ENCODE results near the gene ITPR2. TPM values are rescaled to one million over a fixed set of nuclear protein-coding genes. Genes with fewer than 3 reads are reported as not detected.

ITPR2 gene
- total RNA-seq, 1 donor = 19.2 TPM

- H3K27ac ChIP-seq (ENCODE audit: low read depth, low read length) = no peak overlapping the region
- no peaks in the 10 kb centered on the region for H3K27me3 ChIP-seq (ENCODE audit: insufficient read depth, low read length)
- DNase-seq (ENCODE audit: insufficient read length, low spot score, missing footprints) = no peak
- TF ChIP-seq CTCF (IDR thresholded peaks at IDR 0.05; ENCODE audit: extremely low read depth, low read depth, low read length) = no peak
- H4K20me1 ChIP-seq (ENCODE audit: insufficient read depth, low read length) = no peaks in the 10 kb centered on the region
- H3K4me3 ChIP-seq (ENCODE audit: insufficient read depth, low read length) = no peak overlapping the region
- H3K79me2 ChIP-seq (ENCODE audit: insufficient read depth, low read length) = no peaks in the 10 kb centered on the region
- peaks cover 7% of the 10 kb centered on the region for H3K4me1 ChIP-seq (ENCODE audit: insufficient read depth, low read length)
- H3K36me3 ChIP-seq (ENCODE audit: insufficient read depth, low read length) = no peaks in the 10 kb centered on the region
- no peaks in the 10 kb centered on the region for H3K9me3 ChIP-seq (ENCODE audit: low read depth, low read length)
- no peak overlapping the region for H3K4me2 ChIP-seq (ENCODE audit: insufficient read depth, low read length)
- H2AFZ ChIP-seq (ENCODE audit: low read length) = no peak overlapping the region
Measured at GRCh38 chr12:26698186-26698585, 134.8 kb downstream of the ITPR2 start.

- Histone ChIP-seq H3K4me1 (ENCODE audit: insufficient read depth, low read length) (peaks cover 7% of the 10 kb centered on the region), H3K9me3 (ENCODE audit: low read depth, low read length) (no peaks in the 10 kb centered on the region), H3K4me3 (ENCODE audit: insufficient read depth, low read length) (no peak overlapping the region), H3K36me3 (ENCODE audit: insufficient read depth, low read length) (no peaks in the 10 kb centered on the region), H3K27me3 (ENCODE audit: insufficient read depth, low read length) (no peaks in the 10 kb centered on the region), H2AFZ (ENCODE audit: low read length) (no peak overlapping the region), H3K27ac (ENCODE audit: low read depth, low read length) (no peak overlapping the region), H4K20me1 (ENCODE audit: insufficient read depth, low read length) (no peaks in the 10 kb centered on the region), H3K4me2 (ENCODE audit: insufficient read depth, low read length) (no peak overlapping the region), H3K79me2 (ENCODE audit: insufficient read depth, low read length) (no peaks in the 10 kb centered on the region)
- DNase-seq (ENCODE audit: insufficient read length, low spot score, missing footprints) = no peak
- no peak for TF ChIP-seq CTCF (IDR thresholded peaks at IDR 0.05; ENCODE audit: extremely low read depth, low read depth, low read length)
Measured at GRCh38 chr12:26697217-26697616, 135.8 kb downstream of the ITPR2 start.

GRCh38 chr12:26696613-26697092, 136.3 kb downstream of the ITPR2 start:
- Histone ChIP-seq H2AFZ (ENCODE audit: low read length) (no peak overlapping the region), H3K9me3 (ENCODE audit: low read depth, low read length) (no peaks in the 10 kb centered on the region), H3K4me1 (ENCODE audit: insufficient read depth, low read length) (peaks cover 13% of the 10 kb centered on the region), H3K36me3 (ENCODE audit: insufficient read depth, low read length) (no peaks in the 10 kb centered on the region), H3K4me2 (ENCODE audit: insufficient read depth, low read length) (no peak overlapping the region), H3K4me3 (ENCODE audit: insufficient read depth, low read length) (no peak overlapping the region), H4K20me1 (ENCODE audit: insufficient read depth, low read length) (no peaks in the 10 kb centered on the region), H3K27ac (ENCODE audit: low read depth, low read length) (no peak overlapping the region), H3K79me2 (ENCODE audit: insufficient read depth, low read length) (no peaks in the 10 kb centered on the region), H3K27me3 (ENCODE audit: insufficient read depth, low read length) (no peaks in the 10 kb centered on the region)
- no peak for DNase-seq (ENCODE audit: insufficient read length, low spot score, missing footprints)
- no peak for TF ChIP-seq CTCF (IDR thresholded peaks at IDR 0.05; ENCODE audit: extremely low read depth, low read depth, low read length)

- Histone ChIP-seq H3K4me3 (ENCODE audit: insufficient read depth, low read length) (no peak overlapping the region), H3K27me3 (ENCODE audit: insufficient read depth, low read length) (no peaks in the 10 kb centered on the region), H3K4me2 (ENCODE audit: insufficient read depth, low read length) (no peak overlapping the region), H3K79me2 (ENCODE audit: insufficient read depth, low read length) (no peaks in the 10 kb centered on the region), H3K36me3 (ENCODE audit: insufficient read depth, low read length) (no peaks in the 10 kb centered on the region), H2AFZ (ENCODE audit: low read length) (no peak overlapping the region), H4K20me1 (ENCODE audit: insufficient read depth, low read length) (no peaks in the 10 kb centered on the region), H3K27ac (ENCODE audit: low read depth, low read length) (no peak overlapping the region), H3K9me3 (ENCODE audit: low read depth, low read length) (no peaks in the 10 kb centered on the region), H3K4me1 (ENCODE audit: insufficient read depth, low read length) (peaks cover 18% of the 10 kb centered on the region)
- no peak for DNase-seq (ENCODE audit: insufficient read length, low spot score, missing footprints)
- no peak for TF ChIP-seq CTCF (IDR thresholded peaks at IDR 0.05; ENCODE audit: extremely low read depth, low read depth, low read length)
Measured at GRCh38 chr12:26696048-26696612, 136.9 kb downstream of the ITPR2 start.
